WTC11 (cell line): ENCODE results near the gene CEP104.

Experiments
- AFF4 ChIP-seq: sonication (generic); formaldehyde crosslinking; IDR thresholded peaks from 2 replicates; pipeline ENCODE4 v1.8.1; 2023; ENCODE audit warnings: mild to moderate bottlenecking, missing genetic modification reagents, borderline replicate concordance
- GABPB1 ChIP-seq: sonication (generic); formaldehyde crosslinking; IDR thresholded peaks from 2 replicates; pipeline ENCODE4 v1.8.1; 2023; ENCODE audit warnings: mild to moderate bottlenecking, missing genetic modification reagents
- NFYB ChIP-seq: sonication (generic); formaldehyde crosslinking; conservative IDR thresholded peaks from 2 replicates; pipeline ENCODE4 v1.8.0; 2022; ENCODE audit warnings: low read depth, missing genetic modification reagents
- PREB ChIP-seq: sonication (generic); formaldehyde crosslinking; IDR thresholded peaks from 2 replicates; pipeline ENCODE4 v1.8.1; 2022; ENCODE audit warnings: mild to moderate bottlenecking, missing genetic modification reagents, moderate library complexity, borderline replicate concordance

- TF ChIP-seq PREB (no peak), GABPB1 (CRISPR knock-in tag) (no peak), AFF4 (CRISPR knock-in tag) (no peak), NFYB (no peak)
Measured at GRCh38 chr1:3888301-3888700, 31.3 kb upstream of the CEP104 start.
